ENCODE data around the gene SLC5A4. TPM values are rescaled to one million over a fixed set of nuclear protein-coding genes. Genes with fewer than 3 reads are reported as not detected.
"Not testable (repeated sequence)": the region's sequence is repeated elsewhere in the genome, so short reads cannot be mapped to it uniquely, and the experiment has no call there.

SLC5A4 gene
- total RNA-seq, 1 donor, result not detected

DNA sequence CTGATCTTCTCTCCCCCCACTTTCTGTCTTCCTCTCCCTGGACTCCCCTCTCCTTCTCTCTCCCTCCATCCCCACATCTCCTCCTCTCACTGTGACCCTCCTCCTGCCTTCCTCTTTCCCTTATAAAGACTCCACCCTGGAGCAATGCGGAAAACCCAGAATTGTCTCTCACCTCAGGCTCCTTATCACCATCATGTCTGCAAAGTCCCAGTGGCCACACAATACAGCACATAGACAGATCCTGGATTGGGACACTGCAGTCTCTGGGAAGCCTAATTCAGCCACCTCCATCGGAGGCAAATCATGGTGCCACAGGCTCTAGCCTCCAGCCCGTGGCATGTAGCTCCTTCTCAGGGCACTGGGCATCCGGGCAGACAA is 53.0 kb downstream of the SLC5A4 start:
- TF ChIP-seq, protein P1, sequence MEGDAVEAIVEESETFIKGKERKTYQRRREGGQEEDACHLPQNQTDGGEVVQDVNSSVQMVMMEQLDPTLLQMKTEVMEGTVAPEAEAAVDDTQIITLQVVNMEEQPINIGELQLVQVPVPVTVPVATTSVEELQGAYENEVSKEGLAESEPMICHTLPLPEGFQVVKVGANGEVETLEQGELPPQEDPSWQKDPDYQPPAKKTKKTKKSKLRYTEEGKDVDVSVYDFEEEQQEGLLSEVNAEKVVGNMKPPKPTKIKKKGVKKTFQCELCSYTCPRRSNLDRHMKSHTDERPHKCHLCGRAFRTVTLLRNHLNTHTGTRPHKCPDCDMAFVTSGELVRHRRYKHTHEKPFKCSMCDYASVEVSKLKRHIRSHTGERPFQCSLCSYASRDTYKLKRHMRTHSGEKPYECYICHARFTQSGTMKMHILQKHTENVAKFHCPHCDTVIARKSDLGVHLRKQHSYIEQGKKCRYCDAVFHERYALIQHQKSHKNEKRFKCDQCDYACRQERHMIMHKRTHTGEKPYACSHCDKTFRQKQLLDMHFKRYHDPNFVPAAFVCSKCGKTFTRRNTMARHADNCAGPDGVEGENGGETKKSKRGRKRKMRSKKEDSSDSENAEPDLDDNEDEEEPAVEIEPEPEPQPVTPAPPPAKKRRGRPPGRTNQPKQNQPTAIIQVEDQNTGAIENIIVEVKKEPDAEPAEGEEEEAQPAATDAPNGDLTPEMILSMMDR (IDR thresholded peaks at IDR 0.05; ENCODE audit: insufficient read depth, low read length), result no peak
- H3K4me3 ChIP-seq (ENCODE audit: low read depth, low read length), result no peak overlapping the region
- DNase-seq (ENCODE audit: low read depth), result no peak

DNA sequence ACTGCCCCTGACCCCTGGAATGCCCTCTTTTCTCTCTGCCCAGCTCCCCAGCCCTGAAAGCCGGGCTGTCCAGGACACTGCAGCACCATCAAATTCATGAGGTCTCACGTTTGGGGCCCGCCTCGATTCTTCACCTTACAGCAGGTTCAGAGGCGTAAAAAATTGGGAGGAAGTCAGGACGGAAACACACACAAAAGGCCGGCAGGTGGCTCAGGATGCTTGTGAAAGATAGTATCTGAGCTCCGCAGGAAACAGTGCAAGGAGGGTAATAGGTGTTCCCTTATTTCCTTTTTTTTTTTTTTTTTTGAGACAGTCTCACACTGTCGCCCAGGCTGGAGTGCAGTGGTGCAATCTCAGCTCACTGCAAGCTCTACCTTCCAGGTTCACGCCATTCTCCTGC is 54.4 kb downstream of the SLC5A4 start:
- no peak overlapping the region for H3K4me3 ChIP-seq (ENCODE audit: low read depth, low read length)
- TF ChIP-seq, protein P1 (IDR thresholded peaks at IDR 0.05; ENCODE audit: insufficient read depth, low read length), result no peak
- DNase-seq (ENCODE audit: low read depth), result no peak

DNA sequence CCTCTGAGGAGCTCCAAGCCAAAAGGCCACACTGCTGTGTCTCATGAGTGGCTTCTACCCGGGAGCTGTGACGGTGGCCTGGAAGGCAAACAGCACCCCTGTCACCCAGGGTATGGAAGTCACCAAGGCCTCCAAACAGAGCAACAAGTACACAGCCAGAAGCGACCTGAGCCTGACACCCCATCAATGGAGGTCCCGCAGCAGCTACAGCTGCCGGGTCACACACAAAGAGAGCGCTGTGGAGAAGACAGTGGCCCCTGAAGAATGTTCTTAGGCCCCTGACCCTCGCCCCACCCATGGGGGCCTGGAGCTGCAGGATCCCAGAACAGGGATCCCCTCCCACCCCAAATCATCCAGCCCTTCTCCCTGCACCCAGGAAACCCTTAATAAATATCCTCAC is 55.2 kb downstream of the SLC5A4 start:
- TF ChIP-seq, protein P1 (IDR thresholded peaks at IDR 0.05; ENCODE audit: insufficient read depth, low read length), result no peak
- DNase-seq (ENCODE audit: low read depth), result no peak
- H3K4me3 ChIP-seq (ENCODE audit: low read depth, low read length), result no peak overlapping the region

DNA sequence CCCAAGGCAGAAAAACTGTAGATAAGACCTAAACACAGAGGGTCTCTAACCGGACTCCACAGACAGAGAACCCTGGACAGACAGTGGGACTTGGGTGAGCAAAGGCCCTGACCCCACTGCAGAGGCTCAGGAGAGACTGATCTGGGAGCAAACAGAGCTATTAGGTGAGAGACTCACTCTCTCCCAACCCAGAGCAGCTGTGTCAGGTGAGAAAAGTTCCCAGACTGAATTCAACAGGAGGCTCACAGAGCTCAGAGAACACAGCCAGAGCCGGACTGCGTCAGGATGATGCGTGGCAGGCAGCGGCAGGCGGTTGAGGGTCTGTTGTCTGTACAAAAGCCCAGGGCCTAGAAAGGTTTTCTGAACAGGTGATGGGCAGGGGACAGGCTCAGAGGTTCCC is 55.8 kb downstream of the SLC5A4 start:
- H3K4me3 ChIP-seq (ENCODE audit: low read depth, low read length), result no peak overlapping the region
- DNase-seq (ENCODE audit: low read depth), result no peak
- TF ChIP-seq, protein P1 (IDR thresholded peaks at IDR 0.05; ENCODE audit: insufficient read depth, low read length), result no peak

DNA sequence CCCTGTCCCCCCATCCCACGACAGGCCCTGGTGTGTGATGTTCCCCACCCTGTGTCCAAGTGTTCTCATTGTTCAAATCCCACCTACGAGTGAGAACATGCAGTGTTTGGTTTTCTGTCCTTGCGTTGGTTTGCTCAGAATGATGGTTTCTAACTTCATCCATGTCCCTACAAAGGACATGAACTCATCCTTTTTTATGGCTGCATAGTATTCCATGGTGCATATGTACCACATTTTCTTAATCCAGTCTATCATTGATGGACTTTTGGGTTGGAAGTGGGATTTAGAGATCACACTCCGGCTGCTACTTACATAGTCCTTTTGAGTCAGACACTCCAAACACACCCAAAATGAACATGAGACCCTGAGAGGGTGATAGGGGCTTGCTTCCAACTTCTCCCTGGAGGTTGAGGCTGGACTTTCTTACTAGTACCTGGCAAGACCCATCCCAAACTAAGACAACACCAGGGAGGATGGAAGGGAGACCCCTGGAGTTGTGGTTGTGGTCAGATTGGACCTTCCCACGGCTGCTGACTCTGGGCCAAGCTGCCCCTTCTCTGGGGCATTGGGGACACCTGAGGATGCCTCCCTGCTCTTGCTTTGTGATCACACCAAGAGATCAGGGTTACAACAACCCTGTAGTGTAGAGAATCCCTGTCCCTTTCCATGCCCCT is 57.5 kb downstream of the SLC5A4 start:
- not testable (repeated sequence) for H3K4me3 ChIP-seq (ENCODE audit: low read depth, low read length); DNase-seq (ENCODE audit: low read depth)

DNA sequence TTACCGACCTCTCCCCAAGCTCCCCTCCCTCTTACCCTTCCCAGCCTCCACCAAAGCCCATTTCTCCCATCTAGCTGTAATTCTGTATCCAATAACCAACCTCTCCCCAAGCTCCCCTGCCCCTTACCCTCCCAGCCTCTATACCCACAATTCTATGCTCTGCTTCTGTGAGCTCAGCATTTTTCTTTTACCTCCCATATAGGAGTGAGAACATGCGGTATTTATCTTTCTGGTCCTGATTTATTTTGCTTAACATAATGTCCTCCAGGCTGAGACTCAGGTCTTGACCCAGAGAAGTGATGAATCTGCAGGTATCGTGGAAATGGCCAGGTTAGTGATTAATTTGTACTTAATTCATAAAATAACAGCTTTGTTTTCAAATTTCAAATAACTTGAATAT is 59.2 kb downstream of the SLC5A4 start:
- not testable (repeated sequence) for H3K4me3 ChIP-seq (ENCODE audit: low read depth, low read length); DNase-seq (ENCODE audit: low read depth)

DNA sequence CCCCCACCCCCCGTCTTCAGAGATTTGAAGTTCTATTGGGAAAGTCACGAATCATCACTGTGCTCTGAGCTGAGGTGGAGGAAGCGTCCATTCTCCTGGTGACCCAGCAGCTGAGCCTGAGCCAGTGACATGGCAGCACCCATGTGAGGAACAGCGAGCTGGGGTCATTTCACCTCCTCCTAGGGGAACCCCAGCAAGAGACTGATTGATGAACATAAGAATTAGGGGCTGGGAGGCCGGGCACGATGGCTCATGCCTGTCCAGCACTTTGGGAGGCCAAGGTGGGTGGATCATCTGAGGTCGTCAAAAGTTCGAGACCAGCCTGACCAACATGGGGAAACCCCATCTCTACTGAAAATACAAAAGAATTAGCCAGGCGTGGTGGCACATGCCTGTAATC is 61.8 kb downstream of the SLC5A4 start:
- not testable (repeated sequence) for DNase-seq (ENCODE audit: low read depth)

DNA sequence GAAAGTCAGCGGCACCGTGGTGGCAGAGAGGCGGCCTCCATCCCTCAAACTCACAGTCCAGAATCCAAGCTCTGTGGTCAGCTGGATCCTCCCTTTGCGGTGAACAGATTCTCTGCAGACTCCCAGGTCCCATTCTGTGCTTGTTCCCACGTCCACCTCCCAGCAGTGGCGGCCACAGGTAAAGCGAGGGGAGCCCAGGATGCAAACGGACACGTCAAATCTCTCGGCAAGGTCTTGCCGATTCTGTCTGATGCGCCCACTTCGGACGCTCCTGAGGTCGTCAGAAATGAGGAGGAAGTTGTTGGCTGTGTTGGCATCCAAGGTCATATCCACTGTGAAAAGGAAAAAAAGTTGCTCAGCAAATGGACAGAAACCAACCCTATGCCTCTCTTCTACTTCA is 64.1 kb downstream of the SLC5A4 start:
- H3K4me3 ChIP-seq (ENCODE audit: low read depth, low read length); DNase-seq (ENCODE audit: low read depth): not testable (repeated sequence)

More for the DNA sequence above, 61.8 kb downstream of the SLC5A4 start:
- H3K4me3 ChIP-seq (ENCODE audit: low read depth, low read length), result not testable (repeated sequence)

DNA sequence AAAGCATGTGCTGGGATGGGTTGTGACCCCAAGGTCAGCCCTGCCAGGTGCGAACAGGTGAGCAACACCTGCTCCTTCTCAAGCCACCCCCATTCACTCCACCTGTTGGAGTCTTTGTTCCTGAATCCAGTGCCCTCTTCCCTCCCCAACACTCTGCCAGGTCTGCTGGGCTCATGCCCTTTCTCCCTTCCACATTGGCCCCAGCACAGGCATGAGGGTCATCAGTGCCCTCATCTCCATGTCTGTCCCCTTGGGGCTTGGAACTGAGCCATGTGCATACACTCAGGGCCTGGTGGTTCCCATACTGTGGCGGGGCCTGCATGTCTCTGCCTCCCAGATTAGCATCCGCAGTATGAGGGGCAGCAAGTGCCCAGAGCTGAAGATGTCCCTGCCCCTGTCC is 69.3 kb downstream of the SLC5A4 start:
- TF ChIP-seq, protein P1 (IDR thresholded peaks at IDR 0.05; ENCODE audit: insufficient read depth, low read length), result no peak
- H3K4me3 ChIP-seq (ENCODE audit: low read depth, low read length), result no peak overlapping the region
- no peak for DNase-seq (ENCODE audit: low read depth)

Data from fibroblast of the aortic adventitia (primary cell).